SK-N-SH treated with all-trans-retinoic acid at 6 μM for 48 hours (cell line): ENCODE results near the gene ADO.

Experiments used
- ARNTL ChIP-seq: fragments of 450-650 bp; formaldehyde crosslinking; IDR thresholded peaks from 2 replicates; pipeline ENCODE4 v1.5.0; 2020; ENCODE audit warnings: low read depth, mild to moderate bottlenecking, moderate library complexity, borderline replicate concordance
- ESRRG ChIP-seq: fragments of 250-450 bp; sonication (Bioruptor Pico); IDR thresholded peaks from 2 replicates; pipeline ENCODE4 v1.6.1; 2021; ENCODE audit warnings: mild to moderate bottlenecking
- GLIS3 ChIP-seq: fragments of 250-450 bp; sonication (Bioruptor Pico); IDR thresholded peaks from 2 replicates; pipeline ENCODE4 v1.5.0; 2020; ENCODE audit warnings: mild to moderate bottlenecking, moderate library complexity
- ISL1 ChIP-seq: fragments of 250-450 bp; sonication (Bioruptor Pico); IDR thresholded peaks from 2 replicates; pipeline ENCODE4 v2.1.2; 2022; ENCODE audit warnings: mild to moderate bottlenecking, moderate library complexity
- POU6F1 ChIP-seq: fragments of 250-450 bp; sonication (Bioruptor Pico); IDR thresholded peaks from 2 replicates; pipeline ENCODE4 v1.8.0; 2021; ENCODE audit warnings: low read depth, mild to moderate bottlenecking, moderate library complexity, borderline replicate concordance
- RARB ChIP-seq: fragments of 250-450 bp; sonication (Bioruptor Pico); IDR thresholded peaks from 2 replicates; pipeline ENCODE4 v1.8.0; 2021; ENCODE audit warnings: mild to moderate bottlenecking, moderate library complexity
- SNAI2 ChIP-seq: fragments of 250-450 bp; sonication (Bioruptor Pico); IDR thresholded peaks from 2 replicates; pipeline ENCODE4 v1.5.0; 2020; ENCODE audit warnings: mild to moderate bottlenecking, moderate library complexity
- ZFP3 ChIP-seq: fragments of 250-450 bp; sonication (Bioruptor Pico); IDR thresholded peaks from 2 replicates; pipeline ENCODE4 v1.5.0; 2020; ENCODE audit warnings: mild to moderate bottlenecking, moderate library complexity
- ZFP30 ChIP-seq: fragments of 450-650 bp; formaldehyde crosslinking; IDR thresholded peaks from 2 replicates; pipeline ENCODE4 v1.5.0; 2022; ENCODE audit warnings: mild to moderate bottlenecking, moderate library complexity
- ZNF565 ChIP-seq: fragments of 450-650 bp; formaldehyde crosslinking; conservative IDR thresholded peaks from 2 replicates; pipeline ENCODE4 v1.5.0; 2020; ENCODE audit warnings: low read depth, mild to moderate bottlenecking, moderate library complexity
- TF ChIP-seq, protein P1 (sequence below): fragments of 250-450 bp; sonication (Bioruptor Pico); IDR thresholded peaks from 2 replicates; pipeline ENCODE4 v1.8.0; 2020; ENCODE audit warnings: mild to moderate bottlenecking, moderate library complexity, borderline replicate concordance
- TF ChIP-seq, protein P2 (sequence below): fragments of 250-450 bp; sonication (Bioruptor Pico); IDR thresholded peaks from 2 replicates; pipeline ENCODE4 v1.5.0; 2020; ENCODE audit warnings: mild to moderate bottlenecking, moderate library complexity

GRCh38 chr10:62778125-62778524 lies 26.4 kb upstream of the ADO start:
- no peak for TF ChIP-seq SNAI2 (CRISPR knock-in tag)
- no peak for TF ChIP-seq RARB (CRISPR knock-in tag)
- no peak for TF ChIP-seq ZFP30 (CRISPR knock-in tag)
- no peak for TF ChIP-seq GLIS3 (CRISPR knock-in tag)
- TF ChIP-seq ZNF565 (CRISPR knock-in tag) = no peak
- no peak for TF ChIP-seq ISL1 (CRISPR knock-in tag)
- no peak for TF ChIP-seq ARNTL (CRISPR knock-in tag)
- TF ChIP-seq ESRRG (CRISPR knock-in tag) = no peak
- no peak for TF ChIP-seq ZFP3 (CRISPR knock-in tag)
- TF ChIP-seq, protein P1, sequence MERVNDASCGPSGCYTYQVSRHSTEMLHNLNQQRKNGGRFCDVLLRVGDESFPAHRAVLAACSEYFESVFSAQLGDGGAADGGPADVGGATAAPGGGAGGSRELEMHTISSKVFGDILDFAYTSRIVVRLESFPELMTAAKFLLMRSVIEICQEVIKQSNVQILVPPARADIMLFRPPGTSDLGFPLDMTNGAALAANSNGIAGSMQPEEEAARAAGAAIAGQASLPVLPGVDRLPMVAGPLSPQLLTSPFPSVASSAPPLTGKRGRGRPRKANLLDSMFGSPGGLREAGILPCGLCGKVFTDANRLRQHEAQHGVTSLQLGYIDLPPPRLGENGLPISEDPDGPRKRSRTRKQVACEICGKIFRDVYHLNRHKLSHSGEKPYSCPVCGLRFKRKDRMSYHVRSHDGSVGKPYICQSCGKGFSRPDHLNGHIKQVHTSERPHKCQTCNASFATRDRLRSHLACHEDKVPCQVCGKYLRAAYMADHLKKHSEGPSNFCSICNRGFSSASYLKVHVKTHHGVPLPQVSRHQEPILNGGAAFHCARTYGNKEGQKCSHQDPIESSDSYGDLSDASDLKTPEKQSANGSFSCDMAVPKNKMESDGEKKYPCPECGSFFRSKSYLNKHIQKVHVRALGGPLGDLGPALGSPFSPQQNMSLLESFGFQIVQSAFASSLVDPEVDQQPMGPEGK (CRISPR knock-in tag) = no peak
- no peak for TF ChIP-seq POU6F1
- TF ChIP-seq, protein P2, sequence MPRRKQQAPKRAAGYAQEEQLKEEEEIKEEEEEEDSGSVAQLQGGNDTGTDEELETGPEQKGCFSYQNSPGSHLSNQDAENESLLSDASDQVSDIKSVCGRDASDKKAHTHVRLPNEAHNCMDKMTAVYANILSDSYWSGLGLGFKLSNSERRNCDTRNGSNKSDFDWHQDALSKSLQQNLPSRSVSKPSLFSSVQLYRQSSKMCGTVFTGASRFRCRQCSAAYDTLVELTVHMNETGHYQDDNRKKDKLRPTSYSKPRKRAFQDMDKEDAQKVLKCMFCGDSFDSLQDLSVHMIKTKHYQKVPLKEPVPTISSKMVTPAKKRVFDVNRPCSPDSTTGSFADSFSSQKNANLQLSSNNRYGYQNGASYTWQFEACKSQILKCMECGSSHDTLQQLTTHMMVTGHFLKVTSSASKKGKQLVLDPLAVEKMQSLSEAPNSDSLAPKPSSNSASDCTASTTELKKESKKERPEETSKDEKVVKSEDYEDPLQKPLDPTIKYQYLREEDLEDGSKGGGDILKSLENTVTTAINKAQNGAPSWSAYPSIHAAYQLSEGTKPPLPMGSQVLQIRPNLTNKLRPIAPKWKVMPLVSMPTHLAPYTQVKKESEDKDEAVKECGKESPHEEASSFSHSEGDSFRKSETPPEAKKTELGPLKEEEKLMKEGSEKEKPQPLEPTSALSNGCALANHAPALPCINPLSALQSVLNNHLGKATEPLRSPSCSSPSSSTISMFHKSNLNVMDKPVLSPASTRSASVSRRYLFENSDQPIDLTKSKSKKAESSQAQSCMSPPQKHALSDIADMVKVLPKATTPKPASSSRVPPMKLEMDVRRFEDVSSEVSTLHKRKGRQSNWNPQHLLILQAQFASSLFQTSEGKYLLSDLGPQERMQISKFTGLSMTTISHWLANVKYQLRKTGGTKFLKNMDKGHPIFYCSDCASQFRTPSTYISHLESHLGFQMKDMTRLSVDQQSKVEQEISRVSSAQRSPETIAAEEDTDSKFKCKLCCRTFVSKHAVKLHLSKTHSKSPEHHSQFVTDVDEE = no peak
